ENCODE data around the gene HNRNPA2B1. TPM values are rescaled to one million over a fixed set of nuclear protein-coding genes. Genes with fewer than 3 reads are reported as not detected.

HNRNPA2B1 gene
- total RNA-seq, 2 experiments from 2014 or later, result 649 to 781 TPM

- ChIA-PET CTCF (interaction anchor here (2.6 kb wide), 1 partner anchor 15 kb away, joined by 6 read pairs; no protein-coding TSS in a partner anchor), POLR2A (no interaction called here)
- no peaks in the 10 kb centered on the region for H3K4me1 Mint-ChIP-seq
- no peak for DNase-seq
- no peaks in the 10 kb centered on the region for H3K36me3 Mint-ChIP-seq (ENCODE audit: low read depth)
- H3K27me3 Mint-ChIP-seq, result peaks cover 4% of the 10 kb centered on the region
- H3K27ac Mint-ChIP-seq, result no peak overlapping the region
- H3K9me3 Mint-ChIP-seq, result no peaks in the 10 kb centered on the region
- H3K4me3 Mint-ChIP-seq, result no peak overlapping the region
Measured at GRCh38 chr7:26143298-26144048, 57.1 kb downstream of the HNRNPA2B1 start.

GRCh38 chr7:26141077-26141476, 59.5 kb downstream of the HNRNPA2B1 start:
- no peak for DNase-seq
- H3K27ac Mint-ChIP-seq, result no peak overlapping the region
- H3K36me3 Mint-ChIP-seq (ENCODE audit: low read depth), result no peaks in the 10 kb centered on the region
- no peak overlapping the region for H3K4me3 Mint-ChIP-seq
- no peaks in the 10 kb centered on the region for H3K9me3 Mint-ChIP-seq
- peaks cover 4% of the 10 kb centered on the region for H3K27me3 Mint-ChIP-seq
- CTCF ChIA-PET, result no interaction called here
- POLR2A ChIA-PET, result no interaction called here
- no peaks in the 10 kb centered on the region for H3K4me1 Mint-ChIP-seq

- Mint-ChIP-seq H3K9me3 (no peaks in the 10 kb centered on the region), H3K27ac (no peak overlapping the region), H3K27me3 (peaks cover 4% of the 10 kb centered on the region), H3K36me3 (ENCODE audit: low read depth) (no peaks in the 10 kb centered on the region), H3K4me1 (no peaks in the 10 kb centered on the region), H3K4me3 (no peak overlapping the region)
- ChIA-PET POLR2A (no interaction called here), CTCF (no interaction called here)
- DNase-seq, result no peak
Measured at GRCh38 chr7:26140380-26140779, 60.2 kb downstream of the HNRNPA2B1 start.

Other genes with a start within 250 kb of the HNRNPA2B1 start
- gene NFE2L3, start 48.5 kb downstream of the HNRNPA2B1 start, total RNA-seq, result 10 to 100 TPM; 12.0 to 15.3 TPM
- 100 to 1,000 TPM; 217 to 235 TPM for gene CBX3, start 999 bp upstream of the HNRNPA2B1 start, total RNA-seq
- gene SNX10, start 91.1 kb upstream of the HNRNPA2B1 start, total RNA-seq, result 10 to 100 TPM; 28.1 to 28.9 TPM

Measured in activated CD4-positive, alpha-beta T cell treated with anti-CD3 and anti-CD28 coated beads, Interleukin-2, amount 10 ng/mL, durations not matched to agents 7 days and 5 days (primary cell).